CD4-positive, alpha-beta memory T cell (primary cell): ENCODE measurements around the gene CMIP. TPM values are rescaled to one million over a fixed set of nuclear protein-coding genes. Genes with fewer than 3 reads are reported as not detected.

ENCODE experiments used
- CTCF ChIA-PET: fragments of 350-600 bp; sonication (Branson Sonifier 250); formaldehyde crosslinking; loops from one replicate; lab custom pipeline; 2021; ENCODE audit warnings: inconsistent platforms; ENCODE audit not compliant: partially characterized antibody; lab: Charles Lee
- POLR2A ChIA-PET: fragments of 350-600 bp; sonication (Branson Sonifier 250); formaldehyde crosslinking; loops from one replicate; lab custom pipeline; 2021; ENCODE audit not compliant: partially characterized antibody; lab: Charles Lee
- DNase-seq, 5 donors: peaks; one replicate each; pipeline versions ENCODE4 v3.0.0 to v3.0.0-alpha.2; 2020 to 2022; ENCODE audit warnings: mixed read lengths in 1 of 5
- H3K27ac ChIP-seq: one replicate; pipeline ENCODE4 v1.7.0; 2013; ENCODE audit warnings: low read depth, low read length
- H3K27me3 ChIP-seq: 2 replicates; pipeline ENCODE4 v1.7.0; 2013; ENCODE audit warnings: mild to moderate bottlenecking, low read length, moderate library complexity; ENCODE audit not compliant: insufficient read depth
- H3K36me3 ChIP-seq: 2 replicates; pipeline ENCODE4 v1.7.0; 2013; ENCODE audit warnings: mild to moderate bottlenecking, low read length, moderate library complexity; ENCODE audit not compliant: insufficient read depth
- H3K4me1 ChIP-seq: 2 replicates; pipeline ENCODE4 v1.7.0; 2013; ENCODE audit warnings: mild to moderate bottlenecking, low read length, moderate library complexity; ENCODE audit not compliant: insufficient read depth
- H3K4me3 ChIP-seq, 2 donors: one replicate each; pipeline ENCODE4 v1.7.0; 2013; ENCODE audit warnings: low read length in 2 of 2, mild to moderate bottlenecking in 1 of 2
- H3K9me3 ChIP-seq, 2 donors: one replicate each; pipeline ENCODE4 v1.7.0; 2013; ENCODE audit warnings: low read length in 2 of 2, control low read depth in 1 of 2; ENCODE audit not compliant: control insufficient read depth in 1 of 2
- H3K27ac Mint-ChIP-seq, 7 donors: one replicate each; pipeline ENCODE4 v1.8.0; 2020 to 2021; ENCODE audit warnings: mixed read lengths in 7 of 7, mild to moderate bottlenecking in 6 of 7, inconsistent platforms in 3 of 7, moderate library complexity in 3 of 7
- H3K27me3 Mint-ChIP-seq, 2 donors: one replicate each; pipeline ENCODE4 v1.8.0; 2020 to 2021; ENCODE audit warnings: mixed read lengths in 2 of 2
- H3K36me3 Mint-ChIP-seq, 2 donors: one replicate each; pipeline ENCODE4 v1.8.0; 2020 to 2021; ENCODE audit warnings: mixed read lengths in 2 of 2, inconsistent platforms in 1 of 2, mild to moderate bottlenecking in 1 of 2
- H3K4me1 Mint-ChIP-seq, 4 donors: one replicate each; pipeline ENCODE4 v1.8.0; 2020 to 2021; ENCODE audit warnings: mixed read lengths in 4 of 4, mild to moderate bottlenecking in 1 of 4
- H3K4me3 Mint-ChIP-seq, 8 donors: one replicate each; pipeline ENCODE4 v1.8.0; 2020 to 2021; ENCODE audit warnings: mixed read lengths in 8 of 8, mild to moderate bottlenecking in 7 of 8, moderate library complexity in 6 of 8, inconsistent platforms in 3 of 8
- H3K9me3 Mint-ChIP-seq, 8 donors: one replicate each; pipeline ENCODE4 v1.8.0; 2020 to 2021; ENCODE audit warnings: mixed read lengths in 8 of 8, mild to moderate bottlenecking in 5 of 8, inconsistent platforms in 3 of 8, moderate library complexity in 1 of 8
- intact Hi-C: fragments of 100-400 bp; cut with micrococcal nuclease; formaldehyde crosslinking; loops from one replicate; pipeline ENCODE4 v1.15.1; 2023
- polyA plus RNA-seq, 2 donors: library from polyadenylated mRNA; unstranded; fragments of 300-500 nt; fragmentation: Illumina TruSeq; gene quantifications; one replicate each; pipeline ENCODE4 v1.2.3, GENCODE V29; 2021
- total RNA-seq, 2 experiments: library from RNA; stranded (reverse); gene quantifications; one replicate each; pipeline ENCODE4 v1.2.3, GENCODE V29; 2021

The CMIP gene
- total and polyA plus RNA-seq, 4 experiments from 2014 or later = 0.84 to 36.4 (median 33.2) TPM; not detected in 1

DNA sequence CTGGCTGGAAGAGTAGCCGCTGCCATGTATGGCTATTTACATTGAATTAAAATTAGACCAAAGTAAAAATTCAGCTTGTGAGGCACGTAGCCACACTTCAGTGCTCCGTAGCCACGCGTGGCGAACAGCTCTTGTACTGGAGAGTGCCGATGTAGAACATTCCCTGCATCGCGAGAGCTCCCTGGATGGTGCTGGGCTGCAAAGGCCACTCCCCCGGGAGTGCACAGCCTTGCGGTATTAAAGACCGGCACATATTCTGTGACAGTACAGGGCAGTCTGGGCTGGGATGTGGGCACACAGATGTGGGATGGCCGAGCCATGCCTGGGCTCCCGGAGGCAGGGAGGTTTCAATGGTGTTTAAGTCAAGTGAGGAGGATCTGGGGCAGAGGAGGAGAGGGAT, 102.2 kb downstream of the CMIP start:
- Mint-ChIP-seq H3K4me3 (no peak overlapping the region), H3K4me1 (peaks cover 26 to 73% (median 48%) of the 10 kb centered on the region in 4 donors), H3K27ac (peak overlapping the region in 2 of 7 donors; percentile 17 to 51)

DNA sequence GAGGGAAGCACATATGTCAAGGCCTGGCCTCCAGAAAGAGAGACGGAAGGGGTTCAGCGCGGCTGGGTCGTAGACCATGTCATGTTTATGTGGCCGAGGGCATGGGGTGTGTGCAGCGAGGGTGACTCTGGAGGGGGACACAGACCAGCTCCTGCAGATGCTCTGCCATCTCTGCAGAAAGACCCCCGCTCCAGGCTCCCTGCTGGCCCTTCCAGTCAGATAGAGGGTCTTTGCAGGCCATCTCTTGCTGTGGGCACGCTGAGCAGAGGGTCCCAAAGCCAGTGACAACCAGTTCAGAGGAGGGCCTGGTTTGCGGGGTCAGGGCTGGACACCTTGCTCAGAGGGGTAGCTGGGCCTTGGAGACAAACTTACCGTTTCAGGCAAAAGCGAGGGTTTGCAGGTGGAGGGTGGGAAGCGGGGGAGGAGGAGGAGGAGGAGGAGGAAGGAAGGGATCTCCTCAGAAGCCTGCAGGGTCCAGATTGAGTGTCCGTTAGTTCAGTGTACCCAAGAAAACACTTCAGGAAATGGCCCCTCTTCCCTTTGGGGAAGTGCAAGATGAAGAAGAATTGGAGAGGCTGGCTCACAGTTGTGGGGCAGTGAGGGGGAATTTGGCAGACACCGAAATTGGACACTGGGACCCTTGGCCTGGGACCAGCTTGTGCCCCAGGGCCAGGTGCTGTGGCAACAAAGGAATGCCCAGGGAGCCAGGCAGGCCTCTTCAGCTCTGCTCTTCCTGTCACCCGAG, 102.8 kb downstream of the CMIP start:
- Mint-ChIP-seq H3K4me1 (peaks cover 26 to 75% (median 52%) of the 10 kb centered on the region in 4 donors), H3K27me3 (no peaks in the 10 kb centered on the region), H3K4me3 (no peak overlapping the region), H3K9me3 (peaks cover 0 to 2% (median 0%) of the 10 kb centered on the region in 8 donors), H3K36me3 (peaks cover 0 to 8% of the 10 kb centered on the region in 2 donors), H3K27ac (peak overlapping the region in 1 of 7 donors; percentile 27)
- Histone ChIP-seq H3K4me1 (peaks cover 23% of the 10 kb centered on the region), H3K27me3 (no peaks in the 10 kb centered on the region), H3K9me3 (no peaks in the 10 kb centered on the region), H3K4me3 (no peak overlapping the region), H3K36me3 (no peaks in the 10 kb centered on the region), H3K27ac (no peak overlapping the region)
- ChIA-PET POLR2A (no interaction called here), CTCF (no interaction called here)
- intact Hi-C loops = no loop called here
- DNase-seq = no peak

More for the DNA sequence above, 102.2 kb downstream of the CMIP start:
- Mint-ChIP-seq H3K36me3 (peaks cover 0 to 3% of the 10 kb centered on the region in 2 donors), H3K27me3 (no peaks in the 10 kb centered on the region), H3K9me3 (peaks cover 0 to 2% (median 0%) of the 10 kb centered on the region in 8 donors)
- Histone ChIP-seq H3K27ac (no peak overlapping the region), H3K27me3 (no peaks in the 10 kb centered on the region), H3K4me1 (peaks cover 22% of the 10 kb centered on the region), H3K4me3 (no peak overlapping the region), H3K9me3 (no peaks in the 10 kb centered on the region), H3K36me3 (no peaks in the 10 kb centered on the region)
- DNase-seq = no peak
- ChIA-PET POLR2A (no interaction called here), CTCF (no interaction called here)
- intact Hi-C loops = no loop called here

DNA sequence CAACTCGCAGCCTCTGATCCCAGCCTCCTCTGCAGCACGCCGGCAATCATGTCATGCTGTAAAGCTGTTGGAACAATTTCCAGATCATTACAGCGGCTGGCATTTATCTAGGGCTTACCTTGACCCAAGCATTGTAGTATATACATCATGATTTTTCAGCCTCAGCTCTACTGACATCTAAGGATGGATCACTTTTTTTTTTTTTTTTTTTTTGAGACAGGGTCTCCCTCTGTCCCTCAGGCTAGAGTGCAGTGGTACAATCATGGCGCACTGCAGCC, 103.3 kb downstream of the CMIP start:
- no peak overlapping the region for H3K4me3 ChIP-seq
- peaks cover 0 to 2% (median 0%) of the 10 kb centered on the region in 8 donors for H3K9me3 Mint-ChIP-seq
- peaks cover 25% of the 10 kb centered on the region for H3K4me1 ChIP-seq
- CTCF ChIA-PET = no interaction called here
- no peak for DNase-seq
- H3K36me3 ChIP-seq = no peaks in the 10 kb centered on the region
- H3K9me3 ChIP-seq = no peaks in the 10 kb centered on the region
- H3K36me3 Mint-ChIP-seq = peaks cover 0 to 9% of the 10 kb centered on the region in 2 donors
- no peak overlapping the region for H3K4me3 Mint-ChIP-seq
- H3K27me3 Mint-ChIP-seq = no peaks in the 10 kb centered on the region
- H3K27ac Mint-ChIP-seq = no peak overlapping the region
- H3K4me1 Mint-ChIP-seq = peaks cover 26 to 75% (median 53%) of the 10 kb centered on the region in 4 donors
- H3K27ac ChIP-seq = no peak overlapping the region
- intact Hi-C loops = no loop called here
- POLR2A ChIA-PET = no interaction called here
- H3K27me3 ChIP-seq = no peaks in the 10 kb centered on the region

DNA sequence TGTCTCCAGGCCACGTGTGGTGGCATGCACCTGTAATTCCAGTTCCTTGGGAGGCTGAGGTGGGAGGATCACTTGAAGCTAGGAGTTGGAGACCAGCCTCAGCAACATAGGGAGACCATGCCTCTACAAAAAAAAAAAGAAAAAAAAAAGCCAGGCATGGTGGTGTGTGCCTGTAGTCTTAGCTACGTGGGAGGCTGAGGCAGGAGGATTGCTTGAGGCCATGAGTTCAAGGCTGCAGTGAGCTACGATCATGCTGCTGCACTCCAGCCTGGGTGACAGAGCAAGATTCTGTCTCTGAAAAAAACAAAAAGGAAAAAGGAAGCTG, 103.9 kb downstream of the CMIP start:
- Mint-ChIP-seq H3K27ac (peak overlapping the region in 2 of 7 donors; percentile 37 to 61), H3K9me3 (peaks cover 0 to 2% (median 0%) of the 10 kb centered on the region in 8 donors), H3K4me1 (peaks cover 30 to 72% (median 53%) of the 10 kb centered on the region in 4 donors), H3K36me3 (peaks cover 0 to 9% of the 10 kb centered on the region in 2 donors), H3K4me3 (no peak overlapping the region), H3K27me3 (no peaks in the 10 kb centered on the region)
- Histone ChIP-seq H3K36me3 (no peaks in the 10 kb centered on the region), H3K27ac (no peak overlapping the region), H3K4me1 (peaks cover 28% of the 10 kb centered on the region), H3K27me3 (no peaks in the 10 kb centered on the region), H3K9me3 (no peaks in the 10 kb centered on the region), H3K4me3 (no peak overlapping the region)
- DNase-seq = no peak
- intact Hi-C loops = no loop called here
- ChIA-PET POLR2A (interaction anchor here (0.6 kb wide), 1 partner anchor 11 kb away, joined by 4 read pairs; no protein-coding TSS in a partner anchor), CTCF (no interaction called here)

DNA sequence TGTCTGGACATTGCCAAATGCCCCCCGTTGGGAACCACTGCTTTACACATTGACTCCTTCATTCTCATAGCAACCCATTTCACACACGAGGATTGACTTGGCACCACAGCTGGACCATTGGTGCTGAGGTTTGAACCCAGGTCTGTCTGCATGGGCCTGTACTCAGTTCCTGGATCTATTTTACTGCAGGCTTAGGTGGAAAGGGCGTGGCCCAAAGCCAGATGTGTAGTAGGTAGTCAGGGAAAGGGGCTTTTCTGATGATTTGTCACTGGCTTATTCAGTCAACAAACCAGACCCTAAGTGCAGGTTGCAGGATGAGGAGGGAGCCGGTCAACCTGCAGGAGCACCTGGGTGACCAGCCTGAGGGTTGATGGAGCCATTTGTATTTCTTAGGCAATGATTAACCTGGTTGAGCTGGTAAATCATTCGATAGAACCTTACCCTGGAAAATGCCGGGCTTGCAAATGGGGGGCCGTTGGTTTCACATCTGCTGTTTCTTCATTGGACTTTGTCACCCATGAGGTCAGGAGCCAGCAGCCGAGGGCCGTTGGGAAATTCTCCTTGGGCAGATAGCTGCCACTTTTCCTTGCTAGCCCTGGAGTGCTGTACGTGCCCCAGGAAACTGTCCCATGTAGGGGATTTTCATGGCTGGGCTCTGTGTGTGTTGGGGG, 104.4 kb downstream of the CMIP start:
- H3K36me3 ChIP-seq = no peaks in the 10 kb centered on the region
- no peaks in the 10 kb centered on the region for H3K9me3 ChIP-seq
- no peaks in the 10 kb centered on the region for H3K9me3 Mint-ChIP-seq
- POLR2A ChIA-PET = interaction anchor here (0.6 kb wide), 2 partner anchors 11 to 103 kb away, joined by 3 to 4 read pairs; no protein-coding TSS in a partner anchor
- CTCF ChIA-PET = no interaction called here
- peaks cover 30% of the 10 kb centered on the region for H3K4me1 ChIP-seq
- peaks cover under 1 to 9% of the 10 kb centered on the region in 2 donors for H3K36me3 Mint-ChIP-seq
- H3K4me3 ChIP-seq = no peak overlapping the region
- intact Hi-C loops = no loop called here
- no peaks in the 10 kb centered on the region for H3K27me3 ChIP-seq
- DNase-seq = no peak
- H3K27ac ChIP-seq = no peak overlapping the region
- H3K27ac Mint-ChIP-seq = peak overlapping the region in 1 of 7 donors; percentile 61
- peaks cover 28 to 71% (median 51%) of the 10 kb centered on the region in 4 donors for H3K4me1 Mint-ChIP-seq
- H3K4me3 Mint-ChIP-seq = no peak overlapping the region
- no peaks in the 10 kb centered on the region for H3K27me3 Mint-ChIP-seq

DNA sequence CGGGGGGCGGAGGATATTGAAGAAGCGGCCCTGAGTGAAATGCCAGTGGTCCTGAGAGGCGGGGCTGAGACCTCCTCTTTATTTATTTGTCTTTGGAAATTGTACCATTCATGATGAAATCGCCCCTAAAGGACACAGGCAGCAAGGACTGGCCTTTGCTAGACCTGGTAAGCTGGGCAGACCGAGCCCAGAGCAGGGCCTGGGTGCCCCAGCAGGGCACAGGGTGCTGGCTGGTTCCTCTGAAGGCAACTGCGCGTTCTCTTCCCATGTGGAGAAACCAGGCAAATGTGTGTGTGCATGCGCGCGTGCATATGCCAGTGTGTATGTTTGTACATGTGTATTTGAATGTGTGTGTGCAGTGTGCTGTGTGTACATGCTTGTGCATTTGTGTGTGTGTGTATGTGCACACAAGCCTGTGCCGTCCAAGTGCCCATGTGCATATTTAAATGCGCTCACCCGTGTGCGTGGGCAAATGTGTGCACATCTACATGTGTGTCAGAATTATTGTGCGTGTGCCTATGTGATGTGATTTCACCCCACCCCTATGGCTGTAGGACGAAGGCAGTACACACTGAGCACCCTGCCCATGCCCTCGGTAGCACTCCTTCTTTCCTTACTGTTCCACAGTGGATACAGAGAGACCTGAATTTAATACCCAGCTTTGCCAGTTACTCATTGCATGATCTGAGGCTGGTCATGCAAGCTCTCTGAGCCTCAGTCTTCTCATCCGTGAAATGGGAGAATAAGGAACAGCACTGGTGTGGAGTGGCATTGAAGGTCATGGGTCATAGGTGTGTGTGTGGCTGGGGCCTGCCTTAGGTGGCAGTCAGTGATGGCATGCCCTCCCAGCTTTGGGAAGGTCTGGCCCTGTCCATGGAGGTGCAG, 105.2 kb downstream of the CMIP start:
- H3K4me1 ChIP-seq = peaks cover 27% of the 10 kb centered on the region
- no peaks in the 10 kb centered on the region for H3K9me3 ChIP-seq
- peak overlapping the region in 2 of 7 donors; percentile 36 to 60 for H3K27ac Mint-ChIP-seq
- ChIA-PET CTCF (no interaction called here), POLR2A (interaction anchor here (0.6 kb wide), 1 partner anchor 104 kb away, joined by 3 read pairs; no protein-coding TSS in a partner anchor)
- intact Hi-C loops = no loop called here
- H3K27me3 ChIP-seq = no peaks in the 10 kb centered on the region
- no peaks in the 10 kb centered on the region for H3K27me3 Mint-ChIP-seq
- H3K4me3 ChIP-seq = no peak overlapping the region
- no peak for DNase-seq
- H3K4me1 Mint-ChIP-seq = peaks cover 27 to 72% (median 52%) of the 10 kb centered on the region in 4 donors
- H3K9me3 Mint-ChIP-seq = no peaks in the 10 kb centered on the region
- H3K36me3 ChIP-seq = no peaks in the 10 kb centered on the region
- peaks cover 2 to 9% of the 10 kb centered on the region in 2 donors for H3K36me3 Mint-ChIP-seq
- peak overlapping the region in 1 of 8 donors; percentile 17 for H3K4me3 Mint-ChIP-seq
- no peak overlapping the region for H3K27ac ChIP-seq

DNA sequence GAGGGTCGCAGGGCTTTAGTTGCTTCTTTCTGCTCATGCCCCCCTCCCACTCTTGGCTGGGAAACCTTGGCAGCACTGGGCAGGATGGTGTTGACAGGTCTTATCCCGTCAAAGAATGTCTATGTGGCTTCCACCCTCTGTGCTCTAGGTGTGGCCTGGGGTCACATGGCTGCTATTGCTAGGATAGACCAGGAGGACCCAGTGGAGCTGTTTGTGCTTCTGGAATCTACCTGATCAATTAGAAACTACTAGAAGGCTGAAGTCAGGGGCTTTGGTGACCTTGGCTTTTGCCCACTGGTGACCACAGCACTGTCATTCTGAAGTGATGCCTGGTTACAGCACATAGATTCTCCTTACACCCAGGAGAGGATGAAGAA, 105.8 kb downstream of the CMIP start:
- Histone ChIP-seq H3K27me3 (no peaks in the 10 kb centered on the region), H3K36me3 (peaks cover 5% of the 10 kb centered on the region), H3K9me3 (no peaks in the 10 kb centered on the region), H3K27ac (no peak overlapping the region), H3K4me3 (no peak overlapping the region), H3K4me1 (peaks cover 27% of the 10 kb centered on the region)
- ChIA-PET POLR2A (no interaction called here), CTCF (no interaction called here)
- peaks cover 2 to 9% of the 10 kb centered on the region in 2 donors for H3K36me3 Mint-ChIP-seq
- H3K4me1 Mint-ChIP-seq = peaks cover 25 to 69% (median 47%) of the 10 kb centered on the region in 4 donors
- H3K27ac Mint-ChIP-seq = peak overlapping the region in 4 of 7 donors; percentile 14 to 88 (median 42)
- H3K4me3 Mint-ChIP-seq = no peak overlapping the region
- H3K27me3 Mint-ChIP-seq = no peaks in the 10 kb centered on the region
- H3K9me3 Mint-ChIP-seq = no peaks in the 10 kb centered on the region
- no peak for DNase-seq
- intact Hi-C loops = no loop called here
